Omental fat pad (tissue), 4 donors: Measurements from ENCODE around the gene KLHL29. TPM values are rescaled to one million over a fixed set of nuclear protein-coding genes. Genes with fewer than 3 reads are reported as not detected.

ENCODE experiments used
- ATAC-seq: fragments of 150-250 bp; one replicate; pipeline ENCODE4 v1.9.1; 2016; ENCODE audit warnings: mild to moderate bottlenecking, moderate library complexity; ENCODE audit not compliant: low FRiP score
- DNase-seq: peaks from one replicate; pipeline ENCODE4 v3.0.0-alpha.2; 2019; ENCODE audit warnings: low spot score
- total RNA-seq, 4 donors: library from RNA; depleted of rRNA; stranded (reverse); fragments of >200 nt; gene quantifications; one replicate each; pipeline ENCODE4 v1.1.0, GENCODE V29; 2016
- TF ChIP-seq, protein P1 (sequence below), 3 donors: fragments of 450-650 bp; IDR thresholded peaks; one replicate each; pipeline ENCODE4 v1.5.1; 2016 to 2017; ENCODE audit warnings: antibody characterized with exemption in 3 of 3, mild to moderate bottlenecking in 3 of 3, moderate library complexity in 2 of 3

Gene KLHL29
- total RNA-seq, 4 donors from 2014 or later = 4.0 to 19.5 (median 12.7) TPM

DNA sequence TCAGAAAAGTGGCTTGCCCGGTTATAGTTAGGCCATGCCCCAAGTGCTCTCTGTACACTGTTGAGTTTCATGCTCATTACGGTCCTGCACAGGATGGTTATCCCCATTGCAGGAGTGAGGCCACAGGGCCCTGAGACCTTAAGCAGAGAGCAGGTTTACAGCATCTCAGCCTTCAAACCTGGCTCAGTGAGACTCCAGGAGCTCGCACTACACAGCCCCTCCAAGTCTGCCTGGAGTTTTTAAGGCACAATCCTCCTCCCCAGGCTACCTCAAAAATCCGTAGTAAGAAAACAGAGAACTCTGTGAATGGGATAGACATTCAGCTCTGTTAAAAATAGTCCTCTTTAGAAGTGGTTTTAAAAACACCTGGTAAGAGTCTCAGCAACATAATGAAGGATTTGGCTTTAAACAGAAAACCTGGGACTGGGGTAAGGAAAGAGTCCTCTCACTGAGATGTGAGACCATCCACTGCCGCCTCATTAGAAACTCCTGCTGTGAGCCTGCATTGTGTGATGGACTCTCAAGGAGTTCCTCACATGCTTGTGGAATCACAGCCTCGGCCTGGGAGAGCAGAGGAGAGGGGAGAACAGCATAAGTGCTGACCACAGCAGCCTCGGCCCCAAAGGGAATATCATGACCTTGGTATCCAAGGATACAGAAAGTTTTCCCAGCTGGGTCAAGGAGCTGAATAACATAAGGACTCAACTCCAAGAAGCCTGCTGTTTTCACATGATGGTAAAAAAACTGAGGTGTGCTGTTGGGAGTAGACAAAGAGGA lies 327.2 kb downstream of the KLHL29 start:
- no peak for DNase-seq
- ATAC-seq = no peak
- TF ChIP-seq, protein P1, sequence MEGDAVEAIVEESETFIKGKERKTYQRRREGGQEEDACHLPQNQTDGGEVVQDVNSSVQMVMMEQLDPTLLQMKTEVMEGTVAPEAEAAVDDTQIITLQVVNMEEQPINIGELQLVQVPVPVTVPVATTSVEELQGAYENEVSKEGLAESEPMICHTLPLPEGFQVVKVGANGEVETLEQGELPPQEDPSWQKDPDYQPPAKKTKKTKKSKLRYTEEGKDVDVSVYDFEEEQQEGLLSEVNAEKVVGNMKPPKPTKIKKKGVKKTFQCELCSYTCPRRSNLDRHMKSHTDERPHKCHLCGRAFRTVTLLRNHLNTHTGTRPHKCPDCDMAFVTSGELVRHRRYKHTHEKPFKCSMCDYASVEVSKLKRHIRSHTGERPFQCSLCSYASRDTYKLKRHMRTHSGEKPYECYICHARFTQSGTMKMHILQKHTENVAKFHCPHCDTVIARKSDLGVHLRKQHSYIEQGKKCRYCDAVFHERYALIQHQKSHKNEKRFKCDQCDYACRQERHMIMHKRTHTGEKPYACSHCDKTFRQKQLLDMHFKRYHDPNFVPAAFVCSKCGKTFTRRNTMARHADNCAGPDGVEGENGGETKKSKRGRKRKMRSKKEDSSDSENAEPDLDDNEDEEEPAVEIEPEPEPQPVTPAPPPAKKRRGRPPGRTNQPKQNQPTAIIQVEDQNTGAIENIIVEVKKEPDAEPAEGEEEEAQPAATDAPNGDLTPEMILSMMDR (IDR thresholded peaks at IDR 0.05) = no peak

DNA sequence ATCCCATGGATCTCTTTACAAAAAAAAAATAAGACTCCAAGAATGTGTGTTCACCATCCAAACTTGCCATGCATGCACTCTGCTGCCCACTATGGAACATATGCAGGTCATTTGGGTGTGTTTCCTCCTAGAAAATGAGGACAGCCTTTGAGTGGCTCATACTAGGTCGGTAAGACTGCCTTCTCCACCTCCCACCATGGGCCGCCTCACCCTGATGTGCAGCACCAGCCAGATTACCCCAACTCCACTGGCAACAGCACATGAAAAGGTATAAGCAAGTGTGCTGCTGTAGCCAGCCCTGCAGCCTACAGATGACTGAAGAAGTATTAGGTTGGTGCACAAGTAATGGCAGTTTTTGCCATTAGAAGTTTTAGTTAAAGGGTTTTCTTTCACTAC lies 327.8 kb downstream of the KLHL29 start:
- TF ChIP-seq, protein P1 (IDR thresholded peaks at IDR 0.05) = no peak
- no peak for DNase-seq
- ATAC-seq = no peak

DNA sequence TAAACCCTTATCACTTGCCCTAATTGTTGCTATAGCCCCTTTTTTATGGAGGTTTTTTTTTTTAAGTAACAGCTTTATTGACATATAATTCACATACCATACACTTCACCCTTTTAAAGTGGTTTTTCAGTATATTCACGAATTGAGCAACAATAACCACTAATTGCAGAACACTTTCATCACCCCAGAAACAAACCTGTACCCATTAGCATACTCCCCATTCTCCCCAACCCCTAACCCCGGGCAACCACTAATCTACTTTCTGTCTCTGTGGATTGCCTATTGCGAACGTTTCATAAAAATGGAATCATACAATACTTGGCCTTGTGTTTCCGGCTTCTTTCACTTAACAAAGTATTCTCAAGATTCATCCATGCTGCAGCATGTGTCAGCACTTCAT lies 328.4 kb downstream of the KLHL29 start:
- DNase-seq = no peak
- TF ChIP-seq, protein P1 (IDR thresholded peaks at IDR 0.05) = no peak
- no peak for ATAC-seq

DNA sequence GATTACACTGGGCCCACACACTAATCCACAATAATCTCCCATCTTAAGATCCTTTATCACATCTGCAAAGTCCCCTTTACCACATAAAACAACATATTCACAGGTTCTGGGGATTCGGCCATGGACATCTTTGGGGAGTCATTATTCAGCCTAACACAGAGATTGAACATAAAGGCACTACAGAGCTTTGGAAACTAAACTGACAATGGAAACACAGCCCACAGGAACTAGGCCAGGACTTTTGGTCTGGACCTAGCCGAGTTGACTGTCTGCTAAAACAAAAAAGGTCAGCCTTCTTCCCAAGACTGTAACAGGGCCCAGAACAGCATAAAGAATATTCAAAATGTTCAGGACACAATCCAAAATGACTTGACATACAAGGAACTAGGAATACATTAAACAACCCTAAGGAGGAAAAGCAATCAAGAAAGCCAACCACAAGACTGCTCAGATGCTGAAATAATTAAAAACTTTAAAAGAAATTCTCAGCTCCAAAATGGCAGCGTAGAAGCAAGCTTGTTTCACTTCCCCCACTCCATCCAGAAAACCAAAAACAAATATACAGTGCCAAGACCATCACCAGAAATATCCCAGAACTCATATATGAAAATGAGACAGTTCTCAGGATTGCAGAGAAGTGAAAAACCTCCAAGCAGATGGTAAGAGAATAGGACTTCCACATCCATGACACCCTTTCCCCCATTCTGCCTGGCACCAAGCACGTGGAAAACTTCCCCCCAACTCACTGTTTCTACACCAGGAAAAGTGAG lies 334.1 kb downstream of the KLHL29 start:
- ATAC-seq (no peak), DNase-seq (no peak)
- TF ChIP-seq, protein P1 (IDR thresholded peaks at IDR 0.05) = no peak

DNA sequence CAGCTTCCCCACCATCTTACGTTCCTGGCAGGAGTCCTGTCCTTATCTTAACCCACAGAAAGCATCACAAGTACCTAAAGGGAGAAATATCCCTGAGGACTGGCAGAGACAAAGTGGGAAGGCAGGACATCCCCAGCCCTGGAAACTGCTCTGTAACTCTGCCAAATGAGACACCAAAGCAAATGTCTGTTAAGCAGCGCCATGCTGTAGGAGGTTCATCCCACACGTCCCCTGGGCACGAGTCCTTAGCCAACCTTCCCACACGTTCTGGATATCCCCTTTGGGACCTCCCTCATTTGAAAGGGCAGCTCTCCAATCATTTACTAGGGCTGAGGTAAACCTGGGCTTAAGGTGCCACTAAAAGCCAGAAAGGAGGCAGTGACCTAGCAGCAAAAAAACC lies 334.7 kb downstream of the KLHL29 start:
- DNase-seq (no peak), ATAC-seq (no peak)
- TF ChIP-seq, protein P1 (IDR thresholded peaks at IDR 0.05) = no peak

DNA sequence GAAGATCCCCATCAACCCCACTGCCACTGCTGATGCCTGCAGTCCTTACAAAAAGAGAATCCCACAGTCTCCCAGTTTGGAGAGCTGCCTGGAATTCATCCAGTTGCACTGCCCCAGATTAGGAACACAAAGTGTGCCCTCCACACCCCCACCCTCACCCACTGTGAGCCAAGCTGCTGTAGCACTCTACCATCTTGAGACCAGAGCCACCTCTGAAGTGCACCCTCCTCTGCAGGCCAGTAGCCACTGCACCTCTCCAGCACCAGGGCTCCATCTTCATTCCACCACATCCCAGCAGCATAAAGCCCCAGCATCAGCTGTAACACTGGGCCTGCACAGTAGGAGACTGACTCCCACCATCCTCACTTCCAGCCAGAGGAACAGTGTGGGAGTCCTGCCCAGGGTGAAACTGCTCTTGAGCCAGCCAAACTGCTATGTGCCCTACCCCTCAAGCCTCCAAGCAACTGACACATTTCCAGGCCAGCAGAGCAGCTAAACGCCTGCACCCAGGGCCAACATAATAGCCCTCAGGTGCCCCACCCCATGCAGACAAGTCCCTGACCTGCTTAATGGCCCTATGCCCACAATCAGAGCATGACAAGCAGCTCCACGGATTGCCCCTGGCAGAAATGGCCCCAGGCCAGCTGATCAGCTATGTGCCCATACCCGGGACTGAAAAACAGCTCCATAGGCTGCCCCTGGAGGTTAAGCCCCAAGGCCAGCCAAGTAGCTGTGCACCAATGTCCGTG lies 335.9 kb downstream of the KLHL29 start:
- no peak for DNase-seq
- TF ChIP-seq, protein P1 (IDR thresholded peaks at IDR 0.05) = no peak
- no peak for ATAC-seq
